Measurements from ENCODE around the gene EPHA7.

Gene EPHA7

GRCh38 chr6:93329301-93330000 lies 89.9 kb downstream of the EPHA7 start:
- H3K4me3 ChIP-seq (ENCODE audit: low read length): no peak overlapping the region
- no peak for DNase-seq (ENCODE audit: low read depth)
- TF ChIP-seq CTCF (IDR thresholded peaks at IDR 0.05; ENCODE audit: insufficient read depth, low read depth, low read length, missing control alignments): no peak

- no peak overlapping the region for H3K4me3 ChIP-seq (ENCODE audit: low read length)
- no peak for DNase-seq (ENCODE audit: low read depth)
- no peak for TF ChIP-seq CTCF (IDR thresholded peaks at IDR 0.05; ENCODE audit: insufficient read depth, low read depth, low read length, missing control alignments)
These were observed 91.5 kb downstream of the EPHA7 start for GRCh38 chr6:93327857-93328256.

- no peak for TF ChIP-seq CTCF (IDR thresholded peaks at IDR 0.05; ENCODE audit: insufficient read depth, low read depth, low read length, missing control alignments)
- no peak overlapping the region for H3K4me3 ChIP-seq (ENCODE audit: low read length)
- DNase-seq (ENCODE audit: low read depth): no peak
These were observed 93.6 kb downstream of the EPHA7 start for GRCh38 chr6:93325761-93326160.

- DNase-seq (ENCODE audit: low read depth): no peak
- H3K4me3 ChIP-seq (ENCODE audit: low read length): no peak overlapping the region
- TF ChIP-seq CTCF (IDR thresholded peaks at IDR 0.05; ENCODE audit: insufficient read depth, low read depth, low read length, missing control alignments): no peak
These were observed 95.7 kb downstream of the EPHA7 start for GRCh38 chr6:93323630-93324029.

- no peak for TF ChIP-seq CTCF (IDR thresholded peaks at IDR 0.05; ENCODE audit: insufficient read depth, low read depth, low read length, missing control alignments)
- H3K4me3 ChIP-seq (ENCODE audit: low read length): no peak overlapping the region
- no peak for DNase-seq (ENCODE audit: low read depth)
These were observed 96.7 kb downstream of the EPHA7 start for GRCh38 chr6:93322651-93323050.

GRCh38 chr6:93319304-93319703 lies 100.1 kb downstream of the EPHA7 start:
- TF ChIP-seq CTCF (IDR thresholded peaks at IDR 0.05; ENCODE audit: insufficient read depth, low read depth, low read length, missing control alignments): no peak
- DNase-seq (ENCODE audit: low read depth): no peak
- H3K4me3 ChIP-seq (ENCODE audit: low read length): no peak overlapping the region

- TF ChIP-seq CTCF (IDR thresholded peaks at IDR 0.05; ENCODE audit: insufficient read depth, low read depth, low read length, missing control alignments): no peak
- no peak overlapping the region for H3K4me3 ChIP-seq (ENCODE audit: low read length)
- no peak for DNase-seq (ENCODE audit: low read depth)
These were observed 101.2 kb downstream of the EPHA7 start for GRCh38 chr6:93318121-93318520.
